ENCODE data around the gene BRF1.

BRF1 gene

GRCh38 chr14:105247026-105247425, 53.8 kb downstream of the BRF1 start:
- no peak for DNase-seq (ENCODE audit: low spot score)
- TF ChIP-seq, protein P1, sequence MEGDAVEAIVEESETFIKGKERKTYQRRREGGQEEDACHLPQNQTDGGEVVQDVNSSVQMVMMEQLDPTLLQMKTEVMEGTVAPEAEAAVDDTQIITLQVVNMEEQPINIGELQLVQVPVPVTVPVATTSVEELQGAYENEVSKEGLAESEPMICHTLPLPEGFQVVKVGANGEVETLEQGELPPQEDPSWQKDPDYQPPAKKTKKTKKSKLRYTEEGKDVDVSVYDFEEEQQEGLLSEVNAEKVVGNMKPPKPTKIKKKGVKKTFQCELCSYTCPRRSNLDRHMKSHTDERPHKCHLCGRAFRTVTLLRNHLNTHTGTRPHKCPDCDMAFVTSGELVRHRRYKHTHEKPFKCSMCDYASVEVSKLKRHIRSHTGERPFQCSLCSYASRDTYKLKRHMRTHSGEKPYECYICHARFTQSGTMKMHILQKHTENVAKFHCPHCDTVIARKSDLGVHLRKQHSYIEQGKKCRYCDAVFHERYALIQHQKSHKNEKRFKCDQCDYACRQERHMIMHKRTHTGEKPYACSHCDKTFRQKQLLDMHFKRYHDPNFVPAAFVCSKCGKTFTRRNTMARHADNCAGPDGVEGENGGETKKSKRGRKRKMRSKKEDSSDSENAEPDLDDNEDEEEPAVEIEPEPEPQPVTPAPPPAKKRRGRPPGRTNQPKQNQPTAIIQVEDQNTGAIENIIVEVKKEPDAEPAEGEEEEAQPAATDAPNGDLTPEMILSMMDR (IDR thresholded peaks at IDR 0.05; ENCODE audit: extremely low read depth, missing control alignments): no peak

DNA sequence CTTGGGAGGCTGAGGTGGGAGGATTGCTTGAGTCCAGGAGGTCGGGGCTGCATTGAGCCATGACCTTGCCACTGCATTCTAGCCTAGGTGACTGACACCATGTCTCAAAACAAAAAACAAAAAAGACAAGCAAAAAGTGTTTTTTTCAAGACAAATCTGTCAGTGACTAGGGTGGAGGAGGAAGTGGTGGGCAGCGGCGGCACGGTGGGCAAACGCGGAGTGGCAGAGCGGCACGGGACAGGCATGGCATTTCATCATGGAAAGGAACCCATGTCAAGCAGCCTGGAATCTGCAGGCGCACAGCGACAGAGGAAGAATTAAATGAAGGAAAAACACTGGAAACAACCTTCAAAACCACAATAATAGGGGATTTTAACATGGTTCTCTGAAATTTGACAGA, 56.5 kb downstream of the BRF1 start:
- TF ChIP-seq, protein P1 (IDR thresholded peaks at IDR 0.05; ENCODE audit: extremely low read depth, missing control alignments): no peak
- DNase-seq (ENCODE audit: low spot score): no peak

- TF ChIP-seq, protein P1 (IDR thresholded peaks at IDR 0.05; ENCODE audit: extremely low read depth, missing control alignments): no peak
- DNase-seq (ENCODE audit: low spot score): no peak
These were observed 59.2 kb downstream of the BRF1 start for GRCh38 chr14:105241641-105242040.

DNA sequence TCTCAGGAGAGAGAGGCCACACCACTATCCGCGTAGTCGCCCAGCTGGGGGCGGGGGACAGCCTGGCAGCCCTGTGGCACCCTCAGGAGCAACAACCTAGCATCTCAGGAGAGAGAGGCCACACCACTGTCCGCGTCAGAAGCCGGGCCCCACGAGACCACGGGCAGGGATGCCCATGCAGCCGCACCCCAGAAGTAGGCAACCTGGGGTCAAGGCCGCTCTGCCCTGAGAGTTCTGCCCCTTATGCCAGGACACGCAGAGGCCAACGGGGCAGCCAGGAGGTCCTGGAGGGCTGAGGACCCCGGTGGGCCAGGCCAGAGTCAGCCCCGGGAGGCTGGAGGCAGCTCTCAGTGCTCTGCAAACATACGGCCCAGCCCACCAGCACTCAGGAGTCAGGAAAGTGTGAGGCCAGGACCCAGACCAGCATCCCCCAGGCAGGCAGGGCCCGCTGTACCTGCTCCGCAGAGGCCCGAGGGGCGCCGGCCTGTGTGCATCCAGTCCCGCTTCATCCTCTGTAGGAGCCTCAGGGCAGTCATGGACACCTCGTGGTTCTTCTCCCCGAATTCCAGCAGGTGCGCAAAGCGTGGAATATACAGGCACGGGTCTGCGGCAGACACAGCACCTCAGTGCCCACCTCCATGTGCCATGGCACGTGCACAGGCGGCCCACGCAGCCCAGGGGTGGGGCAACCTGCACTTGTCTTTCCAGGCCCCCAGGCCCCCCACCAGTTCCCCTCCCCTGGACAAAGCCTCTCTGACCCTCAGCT, 59.8 kb downstream of the BRF1 start:
- TF ChIP-seq, protein P1 (IDR thresholded peaks at IDR 0.05; ENCODE audit: extremely low read depth, missing control alignments): no peak
- no peak for DNase-seq (ENCODE audit: low spot score)

GRCh38 chr14:105229099-105229655, 71.6 kb downstream of the BRF1 start:
- no peak for DNase-seq (ENCODE audit: low spot score)
- TF ChIP-seq, protein P1 (IDR thresholded peaks at IDR 0.05; ENCODE audit: extremely low read depth, missing control alignments): no peak

GRCh38 chr14:105228562-105228961, 72.2 kb downstream of the BRF1 start:
- DNase-seq (ENCODE audit: low spot score): no peak
- TF ChIP-seq, protein P1 (IDR thresholded peaks at IDR 0.05; ENCODE audit: extremely low read depth, missing control alignments): no peak

DNA sequence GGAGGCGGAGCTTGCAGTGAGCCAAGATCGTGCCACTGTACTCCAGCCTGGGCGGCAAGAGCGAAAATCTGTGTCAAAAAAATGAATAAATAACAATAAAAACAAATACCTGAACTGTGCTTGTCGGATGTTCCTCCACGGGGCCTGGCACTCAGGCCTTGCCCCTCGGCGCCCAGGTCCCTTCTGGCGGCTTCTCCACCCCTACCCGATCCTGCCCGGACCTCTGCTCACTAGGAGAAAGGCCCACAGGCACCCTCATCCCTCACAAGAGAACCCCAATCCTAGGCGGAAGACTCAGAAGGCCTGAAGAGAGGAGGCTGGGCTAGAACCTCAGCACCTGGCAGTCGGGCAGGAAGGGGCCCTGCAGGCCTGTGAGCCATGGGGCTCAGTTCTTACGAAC, 73.5 kb downstream of the BRF1 start:
- no peak for DNase-seq (ENCODE audit: low spot score)
- TF ChIP-seq, protein P1 (IDR thresholded peaks at IDR 0.05; ENCODE audit: extremely low read depth, missing control alignments): no peak
